ENCODE results near the gene AP1S3. TPM values are rescaled to one million over a fixed set of nuclear protein-coding genes. Genes with fewer than 3 reads are reported as not detected.

The AP1S3 gene
- total RNA-seq, 2 experiments from 2014 or later, result 10.7 to 12.8 TPM

- Mint-ChIP-seq H3K36me3 (ENCODE audit: low read depth) (no peaks in the 10 kb centered on the region), H3K4me1 (ENCODE audit: low read depth) (no peaks in the 10 kb centered on the region), H3K27me3 (ENCODE audit: low read depth) (peaks cover 14% of the 10 kb centered on the region), H3K9me3 (no peaks in the 10 kb centered on the region), H3K4me3 (no peak overlapping the region), H3K27ac (no peak overlapping the region)
- CTCF ChIA-PET, result interaction anchor here (1.1 kb wide), 1 partner anchor 17 kb away, joined by 3 read pairs; no protein-coding TSS in a partner anchor
- DNase-seq, result no peak
- intact Hi-C loops (cut with micrococcal nuclease), result no loop called here
These were observed 92.8 kb downstream of the AP1S3 start for GRCh38 chr2:223744580-223744979.

- H3K9me3 Mint-ChIP-seq, result no peaks in the 10 kb centered on the region
These were observed 96.7 kb downstream of the AP1S3 start for GRCh38 chr2:223740679-223741078.

GRCh38 chr2:223737207-223737606 is 100.2 kb downstream of the AP1S3 start:
- H3K4me3 Mint-ChIP-seq, result no peak overlapping the region
- no peaks in the 10 kb centered on the region for H3K4me1 Mint-ChIP-seq (ENCODE audit: low read depth)
- CTCF ChIA-PET, result interaction anchor here (0.6 to 1.2 kb wide), 2 partner anchors 8 to 81 kb away, joined by 3 read pairs; no protein-coding TSS in a partner anchor
- intact Hi-C loops (cut with micrococcal nuclease), result no loop called here
- DNase-seq, result no peak
- no peaks in the 10 kb centered on the region for H3K9me3 Mint-ChIP-seq
- peaks cover 3% of the 10 kb centered on the region for H3K27me3 Mint-ChIP-seq (ENCODE audit: low read depth)
- no peaks in the 10 kb centered on the region for H3K36me3 Mint-ChIP-seq (ENCODE audit: low read depth)
- H3K27ac Mint-ChIP-seq, result no peak overlapping the region

More at GRCh38 chr2:223740679-223741078, 96.7 kb downstream of the AP1S3 start:
- no peak for DNase-seq
- Mint-ChIP-seq H3K27me3 (ENCODE audit: low read depth) (peaks cover 7% of the 10 kb centered on the region), H3K27ac (no peak overlapping the region), H3K36me3 (ENCODE audit: low read depth) (no peaks in the 10 kb centered on the region), H3K4me1 (ENCODE audit: low read depth) (no peaks in the 10 kb centered on the region), H3K4me3 (no peak overlapping the region)
- CTCF ChIA-PET, result no interaction called here
- intact Hi-C loops (cut with micrococcal nuclease), result no loop called here

- Mint-ChIP-seq H3K4me3 (no peak overlapping the region), H3K9me3 (no peaks in the 10 kb centered on the region), H3K4me1 (ENCODE audit: low read depth) (no peaks in the 10 kb centered on the region), H3K27me3 (ENCODE audit: low read depth) (peaks cover 3% of the 10 kb centered on the region), H3K27ac (no peak overlapping the region), H3K36me3 (ENCODE audit: low read depth) (no peaks in the 10 kb centered on the region)
- DNase-seq, result no peak
- intact Hi-C loops (cut with micrococcal nuclease), result no loop called here
- CTCF ChIA-PET, result no interaction called here
These were observed 100.9 kb downstream of the AP1S3 start for GRCh38 chr2:223736488-223736887.

GRCh38 chr2:223735659-223736244 is 101.6 kb downstream of the AP1S3 start:
- Mint-ChIP-seq H3K4me1 (ENCODE audit: low read depth) (no peaks in the 10 kb centered on the region), H3K4me3 (no peak overlapping the region), H3K27ac (no peak overlapping the region), H3K36me3 (ENCODE audit: low read depth) (no peaks in the 10 kb centered on the region), H3K9me3 (no peaks in the 10 kb centered on the region), H3K27me3 (ENCODE audit: low read depth) (peaks cover 3% of the 10 kb centered on the region)
- CTCF ChIA-PET, result no interaction called here
- intact Hi-C loops (cut with micrococcal nuclease), result no loop called here
- DNase-seq, result no peak

- Mint-ChIP-seq H3K27me3 (ENCODE audit: low read depth) (peaks cover 3% of the 10 kb centered on the region), H3K4me1 (ENCODE audit: low read depth) (no peaks in the 10 kb centered on the region), H3K9me3 (no peaks in the 10 kb centered on the region), H3K36me3 (ENCODE audit: low read depth) (no peaks in the 10 kb centered on the region), H3K4me3 (no peak overlapping the region), H3K27ac (no peak overlapping the region)
- no peak for DNase-seq
- intact Hi-C loops (cut with micrococcal nuclease), result no loop called here
- CTCF ChIA-PET, result no interaction called here
These were observed 102.2 kb downstream of the AP1S3 start for GRCh38 chr2:223735035-223735640.

GRCh38 chr2:223734346-223734745 is 103.0 kb downstream of the AP1S3 start:
- H3K4me3 Mint-ChIP-seq, result no peak overlapping the region
- H3K4me1 Mint-ChIP-seq (ENCODE audit: low read depth), result no peaks in the 10 kb centered on the region
- DNase-seq, result no peak
- peaks cover 3% of the 10 kb centered on the region for H3K27me3 Mint-ChIP-seq (ENCODE audit: low read depth)
- no peaks in the 10 kb centered on the region for H3K36me3 Mint-ChIP-seq (ENCODE audit: low read depth)
- CTCF ChIA-PET, result no interaction called here
- intact Hi-C loops (cut with micrococcal nuclease), result no loop called here
- H3K9me3 Mint-ChIP-seq, result no peaks in the 10 kb centered on the region
- H3K27ac Mint-ChIP-seq, result no peak overlapping the region

GRCh38 chr2:223732346-223732745 is 105.0 kb downstream of the AP1S3 start:
- intact Hi-C loops (cut with micrococcal nuclease), result no loop called here
- CTCF ChIA-PET, result no interaction called here
- no peak overlapping the region for H3K4me3 Mint-ChIP-seq
- H3K36me3 Mint-ChIP-seq (ENCODE audit: low read depth), result no peaks in the 10 kb centered on the region
- H3K9me3 Mint-ChIP-seq, result no peaks in the 10 kb centered on the region
- no peak for DNase-seq
- peaks cover 3% of the 10 kb centered on the region for H3K27me3 Mint-ChIP-seq (ENCODE audit: low read depth)
- no peaks in the 10 kb centered on the region for H3K4me1 Mint-ChIP-seq (ENCODE audit: low read depth)
- H3K27ac Mint-ChIP-seq, result no peak overlapping the region

- Mint-ChIP-seq H3K4me3 (no peak overlapping the region), H3K36me3 (ENCODE audit: low read depth) (no peaks in the 10 kb centered on the region), H3K9me3 (no peaks in the 10 kb centered on the region), H3K4me1 (ENCODE audit: low read depth) (no peaks in the 10 kb centered on the region), H3K27ac (no peak overlapping the region), H3K27me3 (ENCODE audit: low read depth) (peaks cover 3% of the 10 kb centered on the region)
- intact Hi-C loops (cut with micrococcal nuclease), result no loop called here
- CTCF ChIA-PET, result interaction anchor here (0.6 to 0.9 kb wide), 2 partner anchors 49 to 759 kb away, joined by 3 read pairs; no protein-coding TSS in a partner anchor
- no peak for DNase-seq
These were observed 105.9 kb downstream of the AP1S3 start for GRCh38 chr2:223731503-223731902.

GRCh38 chr2:223729781-223730180 is 107.6 kb downstream of the AP1S3 start:
- Mint-ChIP-seq H3K27me3 (ENCODE audit: low read depth) (peaks cover 3% of the 10 kb centered on the region), H3K9me3 (no peaks in the 10 kb centered on the region), H3K27ac (no peak overlapping the region), H3K4me1 (ENCODE audit: low read depth) (no peaks in the 10 kb centered on the region), H3K4me3 (no peak overlapping the region), H3K36me3 (ENCODE audit: low read depth) (no peaks in the 10 kb centered on the region)
- no peak for DNase-seq
- intact Hi-C loops (cut with micrococcal nuclease), result loop anchor here (2.0 to 5.0 kb wide), 2 partner anchors 37 to 131 kb away; no protein-coding TSS in a partner anchor
- CTCF ChIA-PET, result interaction anchor here (0.6 kb wide), 1 partner anchor 19 kb away, joined by 3 read pairs; no protein-coding TSS in a partner anchor

- DNase-seq, result peak; percentile 52
- Mint-ChIP-seq H3K4me3 (no peak overlapping the region), H3K27me3 (ENCODE audit: low read depth) (peaks cover 5% of the 10 kb centered on the region), H3K4me1 (ENCODE audit: low read depth) (no peaks in the 10 kb centered on the region), H3K36me3 (ENCODE audit: low read depth) (no peaks in the 10 kb centered on the region), H3K27ac (no peak overlapping the region), H3K9me3 (no peaks in the 10 kb centered on the region)
- CTCF ChIA-PET, result interaction anchor here (0.6 to 1.4 kb wide), 4 partner anchors 17 to 558 kb away, joined by 3 to 4 read pairs (median 3); no protein-coding TSS in a partner anchor
- intact Hi-C loops (cut with micrococcal nuclease), result loop anchor here (1.0 to 5.0 kb wide), 3 partner anchors 35 to 557 kb away; no protein-coding TSS in a partner anchor
These were observed 109.8 kb downstream of the AP1S3 start for GRCh38 chr2:223727562-223727961.

GRCh38 chr2:223725986-223726970 is 111.1 kb downstream of the AP1S3 start:
- Mint-ChIP-seq H3K27me3 (ENCODE audit: low read depth) (peaks cover 6% of the 10 kb centered on the region), H3K27ac (no peak overlapping the region), H3K9me3 (no peaks in the 10 kb centered on the region), H3K36me3 (ENCODE audit: low read depth) (no peaks in the 10 kb centered on the region), H3K4me3 (no peak overlapping the region), H3K4me1 (ENCODE audit: low read depth) (no peaks in the 10 kb centered on the region)
- DNase-seq, result no peak
- intact Hi-C loops (cut with micrococcal nuclease), result loop anchor here (5.0 kb wide), 1 partner anchor 34 kb away; no protein-coding TSS in a partner anchor
- CTCF ChIA-PET, result interaction anchor here (0.6 to 1.4 kb wide), 2 partner anchors 558 to 1027 kb away, joined by 3 to 4 read pairs; no protein-coding TSS in a partner anchor

All from activated naive CD4-positive, alpha-beta T cell treated with anti-CD3 and anti-CD28 coated beads for 36 hours (primary cell).